Activated B cell treated with CpG ODN at 0.5 μM for 24 hours (primary cell): ENCODE results near the gene HHEX. TPM values are rescaled to one million over a fixed set of nuclear protein-coding genes. Genes with fewer than 3 reads are reported as not detected.

Source experiments
- ATAC-seq: fragments of 200-7000 bp; cut with Tn5 transposase; one replicate; pipeline ENCODE4 v1.10.0; 2021; ENCODE audit warnings: low read depth, mild to moderate bottlenecking, moderate library complexity
- CTCF ChIA-PET: fragments of 350-600 bp; sonication (Branson Sonifier 250); formaldehyde crosslinking; loops from one replicate; lab custom pipeline; 2021; ENCODE audit warnings: antibody characterized with exemption; lab: Charles Lee
- POLR2A ChIA-PET: fragments of 350-600 bp; sonication (Branson Sonifier 250); formaldehyde crosslinking; loops from one replicate; lab custom pipeline; 2021; ENCODE audit warnings: antibody characterized with exemption; lab: Charles Lee
- DNase-seq: peaks from one replicate; pipeline ENCODE4 v3.0.0; 2022
- H3K27ac Mint-ChIP-seq: one replicate; pipeline ENCODE4 v1.8.0; 2020; ENCODE audit warnings: mixed read lengths
- H3K27me3 Mint-ChIP-seq: one replicate; pipeline ENCODE4 v1.8.0; 2021; ENCODE audit warnings: mixed read lengths
- H3K36me3 Mint-ChIP-seq: one replicate; pipeline ENCODE4 v1.8.0; 2021; ENCODE audit warnings: low read depth, mixed read lengths
- H3K4me1 Mint-ChIP-seq: one replicate; pipeline ENCODE4 v1.8.0; 2021; ENCODE audit warnings: mixed read lengths
- H3K4me3 Mint-ChIP-seq: one replicate; pipeline ENCODE4 v1.8.0; 2020; ENCODE audit warnings: mild to moderate bottlenecking, mixed read lengths
- H3K9me3 Mint-ChIP-seq: one replicate; pipeline ENCODE4 v1.8.0; 2020; ENCODE audit warnings: mixed read lengths
- intact Hi-C: fragments of 100-400 bp; cut with micrococcal nuclease; formaldehyde crosslinking; loops from one replicate; pipeline ENCODE4 v1.15.1; 2024
- total RNA-seq: library from RNA; stranded (reverse); gene quantifications from 2 replicates; pipeline ENCODE4 v1.2.3, GENCODE V29; 2022
- TF ChIP-seq, protein P1 (sequence below): fragments of 200-600 bp; IDR thresholded peaks from one replicate; pipeline ENCODE4 v1.8.0; 2022; ENCODE audit warnings: antibody characterized with exemption, mild to moderate bottlenecking

The HHEX gene
- total RNA-seq, 1 donor from 2014 or later = 55.1 TPM

DNA sequence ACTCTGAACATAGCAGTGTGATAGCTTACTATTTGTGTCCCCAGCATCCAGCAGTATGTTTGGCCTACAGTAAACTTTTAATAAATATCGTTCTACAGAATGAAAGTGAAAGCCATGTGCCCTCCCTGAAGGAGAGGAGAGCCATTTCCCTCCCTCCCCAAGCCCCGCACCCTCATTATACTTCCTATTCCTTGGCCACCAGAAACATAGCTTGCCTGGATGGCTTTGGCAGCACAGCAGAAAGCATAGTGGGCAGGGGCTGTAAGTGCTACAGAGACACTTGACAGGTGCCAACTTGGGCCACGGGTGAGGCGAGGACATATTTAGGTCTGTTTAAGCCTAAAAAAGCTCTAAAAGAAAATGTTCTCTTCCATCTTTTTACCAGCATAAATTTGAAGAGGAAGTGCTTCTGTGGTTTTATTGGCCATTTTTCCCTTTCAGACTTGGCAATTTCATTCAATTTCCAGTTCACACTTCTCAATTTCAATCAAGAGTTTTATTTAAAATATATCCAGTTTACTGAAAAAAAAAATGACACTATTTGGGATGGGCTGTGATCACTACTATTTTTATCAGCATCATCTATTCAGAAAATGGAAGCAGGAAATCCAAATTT is 12.7 kb downstream of the HHEX start:
- CTCF ChIA-PET = interaction anchor here (0.6 to 0.9 kb wide), 2 partner anchors 122 to 491 kb away, joined by 3 to 4 read pairs; no protein-coding TSS in a partner anchor
- Mint-ChIP-seq H3K9me3 (no peaks in the 10 kb centered on the region), H3K36me3 (no peaks in the 10 kb centered on the region), H3K4me3 (peak overlapping the region; percentile 67), H3K27me3 (no peaks in the 10 kb centered on the region), H3K4me1 (peaks cover 58% of the 10 kb centered on the region), H3K27ac (peak overlapping the region; percentile 72)
- DNase-seq = no peak
- intact Hi-C loops = loop anchor here (1.0 kb wide), 1 partner anchor 10 kb away; no protein-coding TSS in a partner anchor
- POLR2A ChIA-PET = interaction anchor here (0.6 to 6.3 kb wide), 10 partner anchors 10 to 155 kb away, joined by 3 to 83 read pairs (median 4); partner anchors contain the start of genes EXOC6 and HHEX
- TF ChIP-seq, protein P1, sequence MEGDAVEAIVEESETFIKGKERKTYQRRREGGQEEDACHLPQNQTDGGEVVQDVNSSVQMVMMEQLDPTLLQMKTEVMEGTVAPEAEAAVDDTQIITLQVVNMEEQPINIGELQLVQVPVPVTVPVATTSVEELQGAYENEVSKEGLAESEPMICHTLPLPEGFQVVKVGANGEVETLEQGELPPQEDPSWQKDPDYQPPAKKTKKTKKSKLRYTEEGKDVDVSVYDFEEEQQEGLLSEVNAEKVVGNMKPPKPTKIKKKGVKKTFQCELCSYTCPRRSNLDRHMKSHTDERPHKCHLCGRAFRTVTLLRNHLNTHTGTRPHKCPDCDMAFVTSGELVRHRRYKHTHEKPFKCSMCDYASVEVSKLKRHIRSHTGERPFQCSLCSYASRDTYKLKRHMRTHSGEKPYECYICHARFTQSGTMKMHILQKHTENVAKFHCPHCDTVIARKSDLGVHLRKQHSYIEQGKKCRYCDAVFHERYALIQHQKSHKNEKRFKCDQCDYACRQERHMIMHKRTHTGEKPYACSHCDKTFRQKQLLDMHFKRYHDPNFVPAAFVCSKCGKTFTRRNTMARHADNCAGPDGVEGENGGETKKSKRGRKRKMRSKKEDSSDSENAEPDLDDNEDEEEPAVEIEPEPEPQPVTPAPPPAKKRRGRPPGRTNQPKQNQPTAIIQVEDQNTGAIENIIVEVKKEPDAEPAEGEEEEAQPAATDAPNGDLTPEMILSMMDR = no peak
- peak; percentile 46 for ATAC-seq

DNA sequence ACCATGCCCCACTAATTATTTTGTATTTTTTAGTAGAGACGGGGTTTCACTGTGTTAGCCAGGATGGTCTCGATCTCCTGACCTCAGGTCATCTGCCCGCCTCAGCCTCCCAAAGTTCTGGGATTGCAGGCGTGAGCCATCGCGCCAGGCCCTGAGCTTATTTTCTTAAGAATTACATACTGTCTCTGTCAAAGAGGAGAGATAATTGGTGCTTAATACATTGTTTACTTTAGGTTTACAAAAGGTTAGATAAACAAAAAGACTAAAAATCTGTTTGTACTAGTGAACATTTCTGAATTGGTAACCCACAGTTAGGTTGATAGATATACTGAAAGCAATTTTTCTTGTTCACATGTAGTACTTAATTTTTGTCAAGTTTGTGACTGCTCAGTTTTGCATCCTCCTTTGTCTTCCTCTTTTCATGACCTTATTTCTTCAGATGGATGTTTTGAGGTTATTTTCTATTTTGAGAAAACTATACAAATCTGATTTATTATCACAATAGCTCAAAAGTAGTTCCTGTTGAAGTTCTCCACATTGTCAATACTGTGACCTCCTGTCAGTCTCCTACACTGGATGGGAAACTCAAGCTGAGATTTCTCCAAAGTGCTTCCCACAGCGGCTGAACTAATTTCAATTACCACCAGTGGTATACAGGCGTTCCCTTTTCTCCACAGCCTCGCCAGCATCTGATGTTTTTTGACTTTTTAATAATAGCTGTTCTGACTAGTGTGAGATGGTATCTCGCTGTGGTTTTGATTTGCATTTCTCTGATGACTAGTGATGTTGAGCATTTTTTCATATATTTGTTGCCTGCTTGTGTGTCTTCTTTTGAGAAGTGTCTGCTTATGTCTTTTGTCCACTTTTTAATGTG is 22.5 kb downstream of the HHEX start:
- Mint-ChIP-seq H3K27me3 (no peaks in the 10 kb centered on the region), H3K27ac (peak overlapping the region; percentile 85), H3K4me3 (peak overlapping the region; percentile 60), H3K4me1 (peaks cover 65% of the 10 kb centered on the region), H3K9me3 (no peaks in the 10 kb centered on the region), H3K36me3 (no peaks in the 10 kb centered on the region)
- TF ChIP-seq, protein P1 = no peak
- ATAC-seq (peak; percentile 74), DNase-seq (no peak)
- CTCF ChIA-PET = interaction anchor here (0.7 kb wide), 2 partner anchors 23 to 30 kb away, joined by 3 read pairs; partner anchors contain the start of gene HHEX
- intact Hi-C loops = loop anchor here (1.0 to 2.0 kb wide), 5 partner anchors 10 to 45 kb away; partner anchors contain the start of gene HHEX
- POLR2A ChIA-PET = interaction anchor here (0.6 to 5.2 kb wide), 14 partner anchors 8 to 136 kb away, joined by 3 to 58 read pairs (median 5); partner anchors contain the start of genes EXOC6 and HHEX

DNA sequence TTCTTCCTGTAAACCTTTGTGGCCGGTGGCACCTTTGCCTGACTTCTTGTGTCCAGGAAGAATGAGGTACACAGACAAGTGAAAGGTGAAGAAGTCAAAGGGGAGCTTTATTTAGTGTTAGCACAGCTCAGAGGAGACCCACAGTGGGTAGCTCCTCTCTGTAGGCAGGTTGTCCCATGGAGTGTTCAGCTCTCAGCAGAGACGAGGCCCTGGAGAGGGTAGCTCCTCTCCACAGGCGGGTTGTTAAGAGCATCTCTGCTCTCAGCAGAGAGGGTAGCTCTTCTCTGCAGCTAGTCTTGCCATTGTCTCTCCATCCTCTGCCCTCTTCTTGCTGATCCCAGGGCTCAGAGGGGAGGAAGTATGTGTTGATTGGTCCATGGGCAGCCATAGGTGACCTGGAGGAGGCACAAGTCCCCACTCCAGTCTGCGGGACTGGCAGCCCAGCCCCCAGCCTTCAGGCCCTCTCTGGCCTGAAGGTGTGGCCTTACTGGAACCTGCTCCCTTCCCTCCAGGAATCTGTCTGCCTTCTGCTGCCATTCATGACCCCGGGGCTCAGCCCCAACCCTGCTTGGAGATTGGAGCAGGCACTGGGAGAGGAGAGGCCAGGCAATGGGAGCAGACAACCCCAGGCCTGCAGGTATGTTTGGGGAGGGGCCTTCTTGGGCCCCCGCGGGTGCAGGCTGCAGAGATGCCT is 24.5 kb downstream of the HHEX start:
- Mint-ChIP-seq H3K9me3 (no peaks in the 10 kb centered on the region), H3K36me3 (no peaks in the 10 kb centered on the region), H3K27me3 (no peaks in the 10 kb centered on the region), H3K27ac (no peak overlapping the region), H3K4me1 (peaks cover 70% of the 10 kb centered on the region), H3K4me3 (no peak overlapping the region)
- TF ChIP-seq, protein P1 = no peak
- intact Hi-C loops = no loop called here
- POLR2A ChIA-PET = interaction anchor here (0.6 to 5.2 kb wide), 9 partner anchors 12 to 134 kb away, joined by 3 to 58 read pairs (median 3); partner anchors contain the start of genes EXOC6 and HHEX
- no peak for ATAC-seq
- CTCF ChIA-PET = interaction anchor here (1.5 kb wide), 1 partner anchor 29 kb away, joined by 5 read pairs; no protein-coding TSS in a partner anchor
- DNase-seq = no peak

DNA sequence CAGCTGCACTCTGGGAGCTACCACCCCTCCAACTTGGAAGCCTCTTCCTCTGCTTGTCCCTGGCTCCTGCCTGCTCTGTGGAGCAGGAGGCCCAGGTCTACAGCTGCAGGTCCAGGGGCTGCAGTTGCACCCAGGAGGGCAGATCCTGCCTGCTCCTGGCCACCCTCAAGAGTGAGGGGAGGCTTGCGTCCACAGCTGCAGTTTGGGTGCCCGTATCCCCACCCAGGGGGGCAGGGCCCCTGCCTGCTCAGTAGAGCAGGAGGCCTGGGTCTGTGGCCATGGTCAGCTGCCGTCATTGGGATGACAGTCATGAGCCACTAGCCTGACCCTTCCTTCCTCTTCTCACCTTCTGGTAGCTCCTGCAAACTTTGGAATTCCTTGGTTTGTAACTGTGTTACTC is 25.1 kb downstream of the HHEX start:
- Mint-ChIP-seq H3K27me3 (no peaks in the 10 kb centered on the region), H3K4me3 (no peak overlapping the region), H3K4me1 (peaks cover 76% of the 10 kb centered on the region), H3K9me3 (no peaks in the 10 kb centered on the region), H3K27ac (no peak overlapping the region), H3K36me3 (no peaks in the 10 kb centered on the region)
- intact Hi-C loops = no loop called here
- ChIA-PET POLR2A (interaction anchor here (0.7 to 5.2 kb wide), 5 partner anchors 15 to 133 kb away, joined by 3 to 58 read pairs (median 3); partner anchors contain the start of genes EXOC6 and HHEX), CTCF (interaction anchor here (1.5 kb wide), 1 partner anchor 28 kb away, joined by 5 read pairs; no protein-coding TSS in a partner anchor)
- TF ChIP-seq, protein P1 = no peak
- no peak for DNase-seq
- no peak for ATAC-seq
